ENCODE measurements around the gene OR2M2. TPM values are rescaled to one million over a fixed set of nuclear protein-coding genes. Genes with fewer than 3 reads are reported as not detected.

The OR2M2 gene
- total RNA-seq, 1 donor from 2014 or later = not detected

GRCh38 chr1:248144513-248145198 lies 30.0 kb upstream of the OR2M2 start, which contains the start of gene OR2M5:
Gene OR2M5, plus strand, starts transcription at chr1:248145148. Its CDS starts 0 bp downstream, at chr1:248145148.
- Mint-ChIP-seq H3K4me1 (no peaks in the 10 kb centered on the region), H3K4me3 (no peak within 1 kb of the TSS), H3K9me3 (peaks cover 47% of the 10 kb centered on the region), H3K27me3 (ENCODE audit: low read depth) (no peaks in the 10 kb centered on the region), H3K27ac (ENCODE audit: unreplicated experiment) (no peak within 1 kb of the TSS), H3K36me3 (ENCODE audit: low read depth) (peaks cover 13% of the 10 kb centered on the region)
- no peak for DNase-seq (ENCODE audit: low read depth, low spot score)
- TF ChIP-seq CTCF (conservative IDR thresholded peaks at IDR 0.05) = no peak

- no peak for DNase-seq (ENCODE audit: low read depth, low spot score)
- no peak overlapping the region for H3K4me3 Mint-ChIP-seq
- H3K27ac Mint-ChIP-seq (ENCODE audit: unreplicated experiment) = no peak overlapping the region
- H3K4me1 Mint-ChIP-seq = no peaks in the 10 kb centered on the region
- TF ChIP-seq CTCF (conservative IDR thresholded peaks at IDR 0.05) = no peak
- H3K36me3 Mint-ChIP-seq (ENCODE audit: low read depth) = peaks cover 2% of the 10 kb centered on the region
- H3K27me3 Mint-ChIP-seq (ENCODE audit: low read depth) = no peaks in the 10 kb centered on the region
- peaks cover 27% of the 10 kb centered on the region for H3K9me3 Mint-ChIP-seq
These were observed 22.4 kb upstream of the OR2M2 start for GRCh38 chr1:248152056-248152827.

GRCh38 chr1:248155927-248156326 lies 18.7 kb upstream of the OR2M2 start:
- Mint-ChIP-seq H3K4me3 (no peak overlapping the region), H3K27ac (ENCODE audit: unreplicated experiment) (no peak overlapping the region), H3K9me3 (peaks cover 7% of the 10 kb centered on the region), H3K4me1 (no peaks in the 10 kb centered on the region), H3K36me3 (ENCODE audit: low read depth) (peaks cover 2% of the 10 kb centered on the region), H3K27me3 (ENCODE audit: low read depth) (no peaks in the 10 kb centered on the region)
- no peak for DNase-seq (ENCODE audit: low read depth, low spot score)
- TF ChIP-seq CTCF (conservative IDR thresholded peaks at IDR 0.05) = no peak

- no peak for DNase-seq (ENCODE audit: low read depth, low spot score)
- H3K36me3 Mint-ChIP-seq (ENCODE audit: low read depth) = peaks cover 3% of the 10 kb centered on the region
- H3K9me3 Mint-ChIP-seq = peaks cover 4% of the 10 kb centered on the region
- H3K4me1 Mint-ChIP-seq = no peaks in the 10 kb centered on the region
- no peak overlapping the region for H3K4me3 Mint-ChIP-seq
- H3K27me3 Mint-ChIP-seq (ENCODE audit: low read depth) = no peaks in the 10 kb centered on the region
- no peak for TF ChIP-seq CTCF (conservative IDR thresholded peaks at IDR 0.05)
- no peak overlapping the region for H3K27ac Mint-ChIP-seq (ENCODE audit: unreplicated experiment)
These were observed 15.9 kb upstream of the OR2M2 start for GRCh38 chr1:248158758-248159157.

GRCh38 chr1:248164031-248164430 lies 10.6 kb upstream of the OR2M2 start:
- Mint-ChIP-seq H3K4me1 (no peaks in the 10 kb centered on the region), H3K4me3 (no peak overlapping the region), H3K27me3 (ENCODE audit: low read depth) (no peaks in the 10 kb centered on the region), H3K9me3 (peaks cover 5% of the 10 kb centered on the region), H3K36me3 (ENCODE audit: low read depth) (peaks cover 6% of the 10 kb centered on the region), H3K27ac (ENCODE audit: unreplicated experiment) (no peak overlapping the region)
- no peak for TF ChIP-seq CTCF (conservative IDR thresholded peaks at IDR 0.05)
- DNase-seq (ENCODE audit: low read depth, low spot score) = no peak
